NCI-H1436 (cell line): ENCODE measurements around the gene BCL7A.
"Not testable (repeated sequence)": the region's sequence is repeated elsewhere in the genome, so short reads cannot be mapped to it uniquely, and the experiment has no call there.

Source experiments
- DNase-seq: peaks from one replicate; lab custom pipeline; 2025; lab: John Stamatoyannopoulos, UW

The BCL7A gene

GRCh38 chr12:122021822-122022392 lies at the start of gene BCL7A:
Gene BCL7A, plus strand, starts transcription at chr12:122021884. Its CDS starts 208 bp downstream, at chr12:122022092.
- peak; percentile 43 for DNase-seq

DNA sequence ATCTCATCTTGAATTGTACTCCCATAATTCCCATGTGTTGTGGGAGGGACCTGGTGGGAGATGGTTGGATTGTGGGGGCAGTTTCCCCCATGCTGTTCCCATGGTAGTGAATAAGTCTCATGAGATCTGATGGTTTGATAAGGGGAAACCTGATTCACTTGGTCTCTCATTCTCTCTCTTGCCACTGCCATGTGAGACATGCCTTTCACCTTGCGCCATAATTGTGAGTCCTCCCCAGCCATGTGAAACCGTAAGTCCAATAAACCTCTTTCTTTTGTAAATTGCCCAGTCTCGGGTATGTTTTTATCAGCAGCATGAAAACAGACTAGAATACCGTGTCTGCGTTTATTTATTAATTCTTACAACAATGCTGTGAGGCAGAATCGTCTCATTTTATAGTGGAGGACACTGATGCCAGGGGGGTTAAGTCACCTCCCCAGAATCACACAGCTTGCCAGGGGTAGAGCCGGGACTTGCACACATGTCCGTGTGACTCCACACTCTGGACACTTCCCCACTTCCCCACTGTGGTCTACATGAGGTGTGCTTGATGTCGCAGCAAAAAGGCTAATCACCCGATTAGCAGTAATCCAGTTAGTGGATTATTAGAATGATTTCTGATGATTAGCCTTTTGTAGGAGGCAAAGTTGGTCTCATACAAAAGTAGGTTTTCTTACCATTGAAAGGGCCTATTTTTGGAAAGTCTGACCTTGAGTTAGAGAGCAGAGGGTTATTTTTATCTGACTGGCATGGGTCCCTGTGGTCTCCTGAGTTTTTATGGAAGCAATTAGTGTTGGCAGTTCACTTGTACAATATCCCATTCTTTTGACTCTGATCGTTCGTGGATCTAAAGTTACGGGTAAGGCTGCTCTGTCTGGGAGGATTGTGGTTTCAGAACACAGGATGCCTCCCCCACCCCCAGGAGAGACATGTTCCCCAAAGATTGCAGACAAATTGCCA lies 47.4 kb upstream of the BCL7A start:
- DNase-seq, result no peak

DNA sequence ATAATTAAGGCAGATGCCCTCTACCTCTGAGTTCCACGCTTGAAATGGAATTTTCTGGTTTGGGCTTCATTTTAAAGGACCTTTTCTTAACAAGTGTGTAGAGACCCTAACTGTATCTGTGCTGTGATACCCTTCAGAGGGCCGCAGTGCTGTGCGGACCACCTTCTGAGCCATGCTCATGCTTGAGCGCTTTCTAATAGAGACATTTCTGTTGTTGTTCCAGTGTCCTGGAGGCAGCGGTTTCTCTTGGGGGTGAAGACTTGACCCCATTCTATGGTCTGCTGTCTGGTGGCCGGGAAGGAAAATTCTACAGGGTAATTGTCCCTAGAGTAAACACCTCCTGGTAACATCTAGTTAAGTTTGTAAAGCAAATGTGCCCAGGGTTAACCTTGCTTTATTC lies 46.7 kb upstream of the BCL7A start:
- DNase-seq, result no peak

- no peak for DNase-seq
Measured at GRCh38 chr12:121976950-121977349, 44.7 kb upstream of the BCL7A start.

- no peak for DNase-seq
Measured at GRCh38 chr12:121980191-121980891, 41.3 kb upstream of the BCL7A start.

DNA sequence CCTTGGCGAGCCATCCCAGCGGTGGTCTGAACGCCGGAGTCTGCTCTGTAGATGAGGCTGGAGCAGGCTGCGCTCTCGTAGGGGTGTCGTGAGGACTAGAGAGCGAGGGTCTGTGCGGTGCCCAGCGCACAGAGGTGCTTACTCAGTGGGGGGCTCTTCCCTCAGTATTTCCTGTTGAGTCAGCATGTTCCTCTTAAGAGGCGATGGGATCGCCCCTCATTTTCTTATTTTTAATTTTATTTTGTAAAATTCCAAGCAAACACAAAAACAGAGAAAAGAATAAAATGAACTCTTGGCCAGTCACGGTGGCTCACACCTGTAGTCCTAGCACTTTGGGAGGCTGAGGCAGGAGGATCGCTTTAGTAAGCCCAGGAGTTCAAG lies 40.8 kb upstream of the BCL7A start:
- DNase-seq, result no peak

- DNase-seq, result no peak
Measured at GRCh38 chr12:121981456-121981855, 40.2 kb upstream of the BCL7A start.

- no peak for DNase-seq
Measured at GRCh38 chr12:121982950-121983349, 38.7 kb upstream of the BCL7A start.

- DNase-seq, result no peak
Measured at GRCh38 chr12:121983536-121984210, 38.0 kb upstream of the BCL7A start.

- no peak for DNase-seq
Measured at GRCh38 chr12:121986489-121987245, 35.0 kb upstream of the BCL7A start.

GRCh38 chr12:121988519-121988918 lies 33.2 kb upstream of the BCL7A start:
- not testable (repeated sequence) for DNase-seq

DNA sequence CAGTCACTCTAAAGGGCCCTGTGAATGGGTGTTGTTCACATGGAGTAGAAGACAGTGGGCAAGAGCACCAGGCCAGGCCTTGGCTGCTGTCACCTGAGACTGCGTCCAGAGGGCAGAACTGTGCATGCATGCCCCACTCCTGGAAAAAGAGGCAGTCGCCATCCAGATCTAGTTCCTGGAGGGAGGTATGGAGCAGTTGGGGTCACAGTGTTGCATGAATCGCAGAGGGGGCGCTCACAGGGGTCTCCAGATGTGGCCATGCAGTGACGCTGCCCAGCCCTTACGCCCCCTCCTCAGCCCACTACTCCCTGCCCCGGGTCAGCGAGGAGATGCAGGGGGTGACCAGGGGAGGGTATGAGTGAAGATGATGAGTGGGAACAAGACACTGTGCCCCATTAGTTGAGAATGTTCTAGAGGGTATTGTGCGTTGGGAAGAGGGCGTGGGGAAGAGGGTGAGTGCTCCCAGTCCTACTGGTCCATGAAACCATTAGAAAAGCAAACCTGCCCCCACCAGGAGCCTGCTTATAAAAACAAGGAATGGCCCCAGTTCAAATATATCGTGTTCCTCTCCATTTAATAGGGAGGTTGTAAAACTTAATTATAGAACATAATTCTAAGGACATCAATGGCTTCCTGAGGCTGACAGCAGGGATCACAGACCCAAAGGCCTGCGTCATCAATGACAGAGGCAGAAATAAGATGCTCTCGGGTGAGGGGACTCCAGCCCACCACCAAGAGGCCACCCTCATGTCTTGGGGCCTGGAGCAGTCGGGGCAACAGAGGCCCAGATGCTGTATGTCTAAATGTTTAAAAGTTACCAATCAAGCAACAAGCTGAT lies 32.2 kb upstream of the BCL7A start:
- peak; percentile 6 for DNase-seq

- DNase-seq, result no peak
Measured at GRCh38 chr12:121990114-121990647, 31.5 kb upstream of the BCL7A start.

DNA sequence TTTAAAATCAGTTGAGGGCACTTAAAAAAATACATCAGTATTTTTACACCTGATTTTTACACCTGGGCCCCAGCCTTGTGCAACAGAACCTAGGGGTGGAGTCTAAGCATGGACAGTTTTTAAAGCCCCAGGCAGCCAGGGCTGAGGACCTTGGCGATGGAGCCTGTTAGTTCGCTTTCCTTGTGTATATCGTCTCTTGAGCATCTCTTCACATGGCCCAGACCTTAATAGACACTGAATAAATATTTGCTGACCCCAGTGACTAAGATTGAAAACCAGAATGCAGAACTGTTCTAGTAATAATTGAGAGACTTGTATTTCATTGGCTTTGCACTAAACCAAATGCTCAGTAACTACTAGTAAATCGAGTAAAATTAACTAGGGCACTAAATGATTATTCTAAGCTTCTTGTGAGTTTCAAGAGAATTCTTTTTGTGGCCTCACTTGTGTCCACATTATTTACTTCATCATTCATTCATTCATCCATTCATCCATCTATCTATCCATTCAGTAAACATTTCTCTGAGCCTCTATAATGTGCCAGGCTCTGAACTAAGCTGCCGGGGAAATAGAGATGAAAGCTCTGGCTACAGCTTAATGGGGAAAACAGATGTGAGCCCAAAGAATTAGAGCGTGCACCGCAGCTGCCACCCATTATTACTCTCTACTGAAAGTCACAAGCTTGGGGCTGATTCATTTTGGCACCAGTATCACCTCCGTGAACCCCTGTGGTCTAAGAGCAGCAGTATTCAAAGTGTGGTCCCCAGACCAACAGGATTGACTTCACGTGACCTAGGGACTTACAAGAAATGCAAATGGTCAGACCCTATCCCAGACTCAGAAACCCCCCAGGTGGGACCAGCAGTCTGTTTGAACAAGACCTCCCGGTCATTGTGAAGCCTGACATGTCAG lies 30.7 kb upstream of the BCL7A start:
- no peak for DNase-seq

GRCh38 chr12:121992059-121992879 lies 29.4 kb upstream of the BCL7A start:
- DNase-seq, result no peak

- no peak for DNase-seq
Measured at GRCh38 chr12:121996050-121996944, 25.4 kb upstream of the BCL7A start.

GRCh38 chr12:121996945-121997612 lies 24.6 kb upstream of the BCL7A start:
- DNase-seq, result no peak
